Neural progenitor cell (in vitro differentiated cells): ENCODE measurements around the gene ZNF827. TPM values are rescaled to one million over a fixed set of nuclear protein-coding genes. Genes with fewer than 3 reads are reported as not detected.
A peak's percentile ranks its signal among the peaks of the same experiment; 100 is the strongest.

Source experiments
- DNase-seq: peaks from one replicate; pipeline ENCODE4 v3.0.0-alpha.2; 2016; ENCODE audit warnings: low spot score
- H2AFZ ChIP-seq: fragments of 200-600 bp; sonication (generic); replicated peaks from 2 replicates; pipeline ENCODE4 v1.6.1; 2016; ENCODE audit warnings: antibody characterized with exemption
- H3F3A ChIP-seq: fragments of 200-600 bp; sonication (generic); 2 replicates; pipeline ENCODE4 v1.6.1; 2016; ENCODE audit warnings: antibody characterized with exemption, low read depth
- H3K27ac ChIP-seq: fragments of 200-600 bp; sonication (generic); 2 replicates; pipeline ENCODE4 v1.5.1; 2016; ENCODE audit warnings: mild to moderate bottlenecking
- H3K27me3 ChIP-seq: fragments of 200-600 bp; sonication (generic); 2 replicates; pipeline ENCODE4 v1.6.1; 2016; ENCODE audit warnings: mild to moderate bottlenecking, moderate library complexity
- H3K36me3 ChIP-seq: fragments of 200-600 bp; sonication (generic); 2 replicates; pipeline ENCODE4 v1.5.1; 2016
- H3K4me1 ChIP-seq: fragments of 200-600 bp; sonication (generic); 2 replicates; pipeline ENCODE4 v1.6.1; 2016; ENCODE audit warnings: mixed run types
- H3K4me2 ChIP-seq: fragments of 200-600 bp; sonication (generic); 2 replicates; pipeline ENCODE4 v1.6.1; 2016
- H3K4me3 ChIP-seq: fragments of 200-600 bp; sonication (generic); 2 replicates; pipeline ENCODE4 v1.5.1; 2016
- H3K79me2 ChIP-seq: fragments of 200-600 bp; sonication (generic); 2 replicates; pipeline ENCODE4 v1.6.1; 2016; ENCODE audit warnings: low read depth
- H3K9ac ChIP-seq: fragments of 200-600 bp; sonication (generic); 2 replicates; pipeline ENCODE4 v1.6.1; 2016
- H3K9me3 ChIP-seq: fragments of 200-600 bp; sonication (generic); 2 replicates; pipeline ENCODE4 v1.5.1; 2016; ENCODE audit warnings: low read depth
- H4K20me1 ChIP-seq: fragments of 200-600 bp; sonication (generic); 2 replicates; pipeline ENCODE4 v1.6.1; 2016; ENCODE audit warnings: low read depth
- H3K27ac Mint-ChIP-seq: 3 replicates; pipeline ENCODE4 v1.8.0; 2021; ENCODE audit warnings: mixed read lengths
- H3K27me3 Mint-ChIP-seq: 2 replicates; pipeline ENCODE4 v1.8.0; 2022; ENCODE audit warnings: low read depth, mild to moderate bottlenecking, inconsistent platforms, moderate library complexity, mixed read lengths; ENCODE audit not compliant: insufficient read depth
- H3K36me3 Mint-ChIP-seq: 3 replicates; pipeline ENCODE4 v1.8.0; 2021; ENCODE audit warnings: mixed read lengths
- H3K4me1 Mint-ChIP-seq: 3 replicates; pipeline ENCODE4 v1.8.0; 2021; ENCODE audit warnings: mixed read lengths
- H3K4me3 Mint-ChIP-seq: 3 replicates; pipeline ENCODE4 v1.8.0; 2021; ENCODE audit warnings: mild to moderate bottlenecking, moderate library complexity, mixed read lengths
- H3K9me3 Mint-ChIP-seq: 3 replicates; pipeline ENCODE4 v1.8.0; 2020; ENCODE audit warnings: mixed read lengths
- EZH2 ChIP-seq: fragments of 200-600 bp; sonication (generic); IDR thresholded peaks from 2 replicates; pipeline ENCODE4 v1.6.1; 2017; ENCODE audit warnings: antibody characterized with exemption, mild to moderate bottlenecking, moderate library complexity
- EZH2phosphoT487 ChIP-seq: fragments of 200-600 bp; sonication (generic); IDR thresholded peaks from 2 replicates; pipeline ENCODE4 v1.6.1; 2017; ENCODE audit warnings: antibody characterized with exemption
- total RNA-seq: library from RNA; depleted of rRNA; stranded (reverse); fragments of >200 nt; gene quantifications from 2 replicates; pipeline ENCODE4 v1.2.3, GENCODE V29; 2015; ENCODE audit warnings: low replicate concordance
- TF ChIP-seq, protein P1 (sequence below): fragments of 200-600 bp; sonication (generic); IDR thresholded peaks from 2 replicates; pipeline ENCODE4 v1.5.1; 2017; ENCODE audit warnings: antibody characterized with exemption, mild to moderate bottlenecking

Gene ZNF827
- total RNA-seq, 1 donor from 2014 or later: 7.7 TPM

DNA sequence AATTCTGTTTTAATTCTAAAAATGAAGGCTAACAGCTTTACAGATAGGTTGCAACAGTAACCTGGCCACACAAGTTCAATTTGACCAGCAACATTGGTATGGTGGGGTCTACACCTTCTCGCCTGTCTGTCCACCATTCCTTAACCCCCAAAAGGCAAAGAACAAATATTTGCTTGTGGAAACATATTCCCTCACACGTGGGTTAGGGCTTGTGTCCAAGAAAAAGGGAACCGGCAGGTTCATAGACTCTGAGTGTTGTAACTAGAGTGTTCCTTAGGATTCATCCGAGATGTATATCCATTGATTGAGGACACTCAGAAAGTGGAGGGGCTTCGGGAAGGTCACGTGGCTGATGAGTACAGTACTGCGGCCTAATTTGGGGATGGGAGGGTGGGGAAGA lies 204.6 kb downstream of the ZNF827 start:
- Mint-ChIP-seq H3K27ac (peak overlapping the region; percentile 76), H3K9me3 (peaks cover 3% of the 10 kb centered on the region), H3K4me1 (peaks cover 51% of the 10 kb centered on the region), H3K4me3 (peak overlapping the region; percentile 82), H3K27me3 (peaks cover 11% of the 10 kb centered on the region), H3K36me3 (no peaks in the 10 kb centered on the region)
- no peak for DNase-seq
- no peak overlapping the region for H3K9ac ChIP-seq
- TF ChIP-seq EZH2 (no peak), EZH2phosphoT487 (no peak)
- TF ChIP-seq, protein P1, sequence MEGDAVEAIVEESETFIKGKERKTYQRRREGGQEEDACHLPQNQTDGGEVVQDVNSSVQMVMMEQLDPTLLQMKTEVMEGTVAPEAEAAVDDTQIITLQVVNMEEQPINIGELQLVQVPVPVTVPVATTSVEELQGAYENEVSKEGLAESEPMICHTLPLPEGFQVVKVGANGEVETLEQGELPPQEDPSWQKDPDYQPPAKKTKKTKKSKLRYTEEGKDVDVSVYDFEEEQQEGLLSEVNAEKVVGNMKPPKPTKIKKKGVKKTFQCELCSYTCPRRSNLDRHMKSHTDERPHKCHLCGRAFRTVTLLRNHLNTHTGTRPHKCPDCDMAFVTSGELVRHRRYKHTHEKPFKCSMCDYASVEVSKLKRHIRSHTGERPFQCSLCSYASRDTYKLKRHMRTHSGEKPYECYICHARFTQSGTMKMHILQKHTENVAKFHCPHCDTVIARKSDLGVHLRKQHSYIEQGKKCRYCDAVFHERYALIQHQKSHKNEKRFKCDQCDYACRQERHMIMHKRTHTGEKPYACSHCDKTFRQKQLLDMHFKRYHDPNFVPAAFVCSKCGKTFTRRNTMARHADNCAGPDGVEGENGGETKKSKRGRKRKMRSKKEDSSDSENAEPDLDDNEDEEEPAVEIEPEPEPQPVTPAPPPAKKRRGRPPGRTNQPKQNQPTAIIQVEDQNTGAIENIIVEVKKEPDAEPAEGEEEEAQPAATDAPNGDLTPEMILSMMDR: no peak
- H3K79me2 ChIP-seq: no peaks in the 10 kb centered on the region
- no peak overlapping the region for H3K4me3 ChIP-seq
- no peaks in the 10 kb centered on the region for H3K36me3 ChIP-seq
- no peaks in the 10 kb centered on the region for H3K27me3 ChIP-seq
- peaks cover 16% of the 10 kb centered on the region for H3K4me1 ChIP-seq
- no peaks in the 10 kb centered on the region for H3K9me3 ChIP-seq
- H3K4me2 ChIP-seq: peak overlapping the region; percentile 78
- H2AFZ ChIP-seq: no peak overlapping the region
- no peak overlapping the region for H3K27ac ChIP-seq
- no peaks in the 10 kb centered on the region for H4K20me1 ChIP-seq
- peaks cover 24% of the 10 kb centered on the region for H3F3A ChIP-seq

GRCh38 chr4:145732895-145733880 lies 205.4 kb downstream of the ZNF827 start:
- Mint-ChIP-seq H3K4me3 (peak overlapping the region; percentile 82), H3K27ac (peak overlapping the region; percentile 98), H3K27me3 (peaks cover 13% of the 10 kb centered on the region), H3K36me3 (no peaks in the 10 kb centered on the region), H3K9me3 (peaks cover 3% of the 10 kb centered on the region), H3K4me1 (peaks cover 51% of the 10 kb centered on the region)
- no peaks in the 10 kb centered on the region for H3K9me3 ChIP-seq
- H3K36me3 ChIP-seq: no peaks in the 10 kb centered on the region
- H3K4me3 ChIP-seq: peak overlapping the region; percentile 52
- H4K20me1 ChIP-seq: no peaks in the 10 kb centered on the region
- peaks cover 16% of the 10 kb centered on the region for H3K4me1 ChIP-seq
- peak overlapping the region; percentile 91 for H3K27ac ChIP-seq
- peak overlapping the region; percentile 34 for H3K9ac ChIP-seq
- peak overlapping the region; percentile 78 for H3K4me2 ChIP-seq
- peak overlapping the region; percentile 94 for H2AFZ ChIP-seq
- TF ChIP-seq EZH2phosphoT487: peak; percentile 31
- no peak for TF ChIP-seq EZH2
- TF ChIP-seq, protein P1: no peak
- H3K27me3 ChIP-seq: no peaks in the 10 kb centered on the region
- DNase-seq: peak; percentile 95
- peaks cover 24% of the 10 kb centered on the region for H3F3A ChIP-seq
- H3K79me2 ChIP-seq: no peaks in the 10 kb centered on the region

- Mint-ChIP-seq H3K27me3 (peaks cover 9% of the 10 kb centered on the region), H3K36me3 (no peaks in the 10 kb centered on the region), H3K4me3 (peak overlapping the region; percentile 62), H3K27ac (peak overlapping the region; percentile 53), H3K9me3 (peaks cover 3% of the 10 kb centered on the region), H3K4me1 (peaks cover 47% of the 10 kb centered on the region)
- no peaks in the 10 kb centered on the region for H3K79me2 ChIP-seq
- peak overlapping the region; percentile 78 for H3K4me2 ChIP-seq
- H3K9ac ChIP-seq: no peak overlapping the region
- no peaks in the 10 kb centered on the region for H3K27me3 ChIP-seq
- H3K4me1 ChIP-seq: peaks cover 16% of the 10 kb centered on the region
- no peaks in the 10 kb centered on the region for H3K36me3 ChIP-seq
- H3F3A ChIP-seq: peaks cover 24% of the 10 kb centered on the region
- peak overlapping the region; percentile 91 for H3K27ac ChIP-seq
- H4K20me1 ChIP-seq: no peaks in the 10 kb centered on the region
- DNase-seq: peak; percentile 20
- TF ChIP-seq EZH2 (no peak), EZH2phosphoT487 (no peak)
- TF ChIP-seq, protein P1: no peak
- no peaks in the 10 kb centered on the region for H3K9me3 ChIP-seq
- H2AFZ ChIP-seq: peak overlapping the region; percentile 93
- H3K4me3 ChIP-seq: peak overlapping the region; percentile 52
These were observed 206.4 kb downstream of the ZNF827 start for GRCh38 chr4:145732001-145732815.
